Upper lobe of left lung (tissue), 4 donors: ENCODE data around the gene IKBKG.

Experiments
- EP300 ChIP-seq, 4 donors: sonication (generic); formaldehyde crosslinking; IDR thresholded peaks; one replicate each; pipeline ENCODE4 v1.5.1; 2017; ENCODE audit warnings: antibody characterized with exemption in 4 of 4, control low read depth in 2 of 4
- POLR2A ChIP-seq, 4 donors: fragments of 450-650 bp; IDR thresholded peaks; one replicate each; pipeline ENCODE4 v1.5.1; 2016 to 2017; ENCODE audit warnings: antibody characterized with exemption in 4 of 4, mild to moderate bottlenecking in 2 of 4
- POLR2AphosphoS5 ChIP-seq, 2 donors: sonication (generic); formaldehyde crosslinking; IDR thresholded peaks; one replicate each; pipeline ENCODE4 v1.5.1; 2017; ENCODE audit warnings: antibody characterized with exemption in 2 of 2
- TF ChIP-seq, protein P1 (sequence below), 6 experiments: fragments of 450-650 bp in 4 of 6; fragments of 200-600 bp in 2 of 6; sonication (generic) in 2 of 6; IDR thresholded peaks; one replicate each; pipeline ENCODE4 v1.5.1; 2016 to 2019; ENCODE audit warnings: antibody characterized with exemption in 6 of 6

DNA sequence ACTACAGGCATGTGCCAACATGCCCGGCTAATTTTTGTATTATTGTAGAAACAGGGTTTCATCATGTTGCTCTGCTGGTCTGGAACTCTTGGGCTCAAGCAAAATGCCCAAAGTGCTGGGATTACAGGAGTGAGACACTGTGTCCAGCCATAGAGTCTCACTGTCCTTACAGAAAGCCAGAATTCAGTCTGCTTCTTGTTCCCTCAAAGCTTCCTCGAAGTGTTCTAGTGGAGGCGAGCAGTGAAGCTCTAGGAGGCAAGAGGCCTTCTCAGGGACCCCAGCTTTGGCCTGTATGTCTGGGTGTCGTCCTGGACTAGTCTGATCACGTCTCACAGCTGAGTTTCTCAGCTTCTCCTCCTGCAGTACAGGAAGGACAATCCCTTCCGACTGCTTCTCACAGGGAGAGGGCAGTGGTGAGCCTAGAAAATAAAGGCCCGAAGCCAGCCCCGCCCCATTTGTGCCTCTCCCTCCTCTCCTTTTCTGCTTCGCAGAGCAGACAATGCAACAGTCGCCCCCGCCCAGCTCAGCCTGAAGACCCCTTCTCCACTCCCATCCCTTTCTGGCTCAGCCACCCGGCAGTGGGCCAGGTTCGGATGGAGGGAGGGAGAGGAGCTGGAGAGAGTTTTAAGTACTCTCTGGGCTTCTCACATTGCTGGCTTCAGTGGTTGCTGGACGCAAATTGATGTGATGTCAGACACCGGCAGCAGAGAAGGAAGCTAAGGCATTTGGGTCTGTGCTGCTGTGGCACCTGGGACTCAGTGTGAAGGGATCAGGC lies 20.3 kb upstream of the IKBKG start:
- TF ChIP-seq EP300 (IDR thresholded peaks at IDR 0.05) = no peak
- TF ChIP-seq, protein P1, sequence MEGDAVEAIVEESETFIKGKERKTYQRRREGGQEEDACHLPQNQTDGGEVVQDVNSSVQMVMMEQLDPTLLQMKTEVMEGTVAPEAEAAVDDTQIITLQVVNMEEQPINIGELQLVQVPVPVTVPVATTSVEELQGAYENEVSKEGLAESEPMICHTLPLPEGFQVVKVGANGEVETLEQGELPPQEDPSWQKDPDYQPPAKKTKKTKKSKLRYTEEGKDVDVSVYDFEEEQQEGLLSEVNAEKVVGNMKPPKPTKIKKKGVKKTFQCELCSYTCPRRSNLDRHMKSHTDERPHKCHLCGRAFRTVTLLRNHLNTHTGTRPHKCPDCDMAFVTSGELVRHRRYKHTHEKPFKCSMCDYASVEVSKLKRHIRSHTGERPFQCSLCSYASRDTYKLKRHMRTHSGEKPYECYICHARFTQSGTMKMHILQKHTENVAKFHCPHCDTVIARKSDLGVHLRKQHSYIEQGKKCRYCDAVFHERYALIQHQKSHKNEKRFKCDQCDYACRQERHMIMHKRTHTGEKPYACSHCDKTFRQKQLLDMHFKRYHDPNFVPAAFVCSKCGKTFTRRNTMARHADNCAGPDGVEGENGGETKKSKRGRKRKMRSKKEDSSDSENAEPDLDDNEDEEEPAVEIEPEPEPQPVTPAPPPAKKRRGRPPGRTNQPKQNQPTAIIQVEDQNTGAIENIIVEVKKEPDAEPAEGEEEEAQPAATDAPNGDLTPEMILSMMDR (IDR thresholded peaks at IDR 0.05) = peak; percentile 35 to 53 (median 42)
- TF ChIP-seq POLR2A (IDR thresholded peaks at IDR 0.05) = peak in 1 of 4 donors; percentile 22
- TF ChIP-seq POLR2AphosphoS5 (IDR thresholded peaks at IDR 0.05) = no peak
